DND-41 (cell line): ENCODE measurements around the gene NDRG4.

Source experiments
- CTCF ChIP-seq: IDR thresholded peaks from 2 replicates; pipeline ENCODE4 v1.5.1; 2012; ENCODE audit warnings: borderline replicate concordance, low read length, moderate library complexity, mild to moderate bottlenecking; ENCODE audit not compliant: poor library complexity, severe bottlenecking; ENCODE audit errors: extremely low read depth
- EZH2 ChIP-seq: IDR thresholded peaks from 3 replicates; pipeline ENCODE4 v1.6.1; 2012; ENCODE audit warnings: borderline replicate concordance, low read depth, mild to moderate bottlenecking, moderate library complexity, low read length, inconsistent platforms; ENCODE audit not compliant: severe bottlenecking

DNA sequence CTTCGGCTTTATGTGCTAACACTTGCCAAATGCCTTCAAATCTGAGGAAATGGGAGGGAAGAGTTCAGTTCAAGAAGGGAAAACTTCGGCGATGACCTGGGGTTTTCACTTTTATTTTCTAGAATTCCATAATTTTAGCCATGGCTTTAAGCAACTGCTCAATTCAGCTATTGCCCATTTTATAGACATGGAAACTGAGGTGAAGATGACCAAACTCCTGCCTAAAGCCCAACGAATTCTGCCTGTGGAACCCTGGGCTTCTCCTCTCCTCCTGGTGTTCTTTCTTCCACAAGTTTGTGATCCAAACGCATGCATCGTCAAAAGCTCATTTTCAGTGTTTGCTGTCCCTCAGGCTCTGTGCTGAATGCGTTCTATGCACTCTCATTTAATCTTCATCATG lies 49.4 kb upstream of the NDRG4 start:
- TF ChIP-seq CTCF = no peak
- TF ChIP-seq EZH2 = no peak
